ENCODE data around the gene LRRC31. TPM values are rescaled to one million over a fixed set of nuclear protein-coding genes. Genes with fewer than 3 reads are reported as not detected.

LRRC31 gene
- total RNA-seq, 2 experiments from 2014 or later, result not detected

DNA sequence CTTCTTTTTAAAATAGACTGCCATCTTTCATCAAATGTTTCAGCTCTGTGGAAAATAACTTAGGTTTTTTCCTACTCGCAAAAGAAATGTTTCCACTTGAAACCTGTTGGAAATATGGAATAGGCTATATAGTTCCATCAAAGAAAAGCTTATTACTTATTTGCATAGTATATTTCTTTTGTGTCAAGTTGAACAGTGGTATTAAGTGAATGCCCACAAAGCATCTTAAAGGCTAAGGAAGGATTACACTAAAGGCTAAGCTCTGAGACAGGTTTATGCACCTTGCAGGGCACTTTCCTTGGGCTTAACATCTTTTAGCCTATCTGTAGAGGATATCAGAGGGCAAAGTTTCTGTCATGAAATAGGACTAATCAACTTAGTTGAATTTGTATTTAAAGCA lies 41.5 kb upstream of the LRRC31 start, which contains the start of gene SAMD7:
Gene SAMD7 (plus strand): TSS at position 301 of the 400 bp plus-strand sequence. CDS start 7,927 bp downstream, outside the sequence.
- no peak for ATAC-seq (ENCODE audit: poor library complexity)
- TF ChIP-seq, protein P1, sequence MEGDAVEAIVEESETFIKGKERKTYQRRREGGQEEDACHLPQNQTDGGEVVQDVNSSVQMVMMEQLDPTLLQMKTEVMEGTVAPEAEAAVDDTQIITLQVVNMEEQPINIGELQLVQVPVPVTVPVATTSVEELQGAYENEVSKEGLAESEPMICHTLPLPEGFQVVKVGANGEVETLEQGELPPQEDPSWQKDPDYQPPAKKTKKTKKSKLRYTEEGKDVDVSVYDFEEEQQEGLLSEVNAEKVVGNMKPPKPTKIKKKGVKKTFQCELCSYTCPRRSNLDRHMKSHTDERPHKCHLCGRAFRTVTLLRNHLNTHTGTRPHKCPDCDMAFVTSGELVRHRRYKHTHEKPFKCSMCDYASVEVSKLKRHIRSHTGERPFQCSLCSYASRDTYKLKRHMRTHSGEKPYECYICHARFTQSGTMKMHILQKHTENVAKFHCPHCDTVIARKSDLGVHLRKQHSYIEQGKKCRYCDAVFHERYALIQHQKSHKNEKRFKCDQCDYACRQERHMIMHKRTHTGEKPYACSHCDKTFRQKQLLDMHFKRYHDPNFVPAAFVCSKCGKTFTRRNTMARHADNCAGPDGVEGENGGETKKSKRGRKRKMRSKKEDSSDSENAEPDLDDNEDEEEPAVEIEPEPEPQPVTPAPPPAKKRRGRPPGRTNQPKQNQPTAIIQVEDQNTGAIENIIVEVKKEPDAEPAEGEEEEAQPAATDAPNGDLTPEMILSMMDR (IDR thresholded peaks at IDR 0.05), result no peak
- H3K27ac ChIP-seq (ENCODE audit: low read depth in 1 of 2, low read length in 2 of 2), result no peak within 1 kb of the TSS
- intact Hi-C loops (cut with DNase I, micrococcal nuclease), result no loop called here
- ChIA-PET POLR2A (no interaction called here), CTCF (no interaction called here)
- no peaks in the 10 kb centered on the region for H3K36me3 Mint-ChIP-seq (ENCODE audit: low read depth)
- no peaks in the 10 kb centered on the region for H3K9me3 Mint-ChIP-seq
- H3K36me3 ChIP-seq (ENCODE audit: insufficient read depth, low read length), result no peaks in the 10 kb centered on the region
- H3K4me1 Mint-ChIP-seq (ENCODE audit: low read depth), result no peaks in the 10 kb centered on the region
- H3K27me3 Mint-ChIP-seq, result no peaks in the 10 kb centered on the region
- no peak for DNase-seq
- no peak within 1 kb of the TSS for H3K4me3 Mint-ChIP-seq
- H3K27ac Mint-ChIP-seq, result no peak within 1 kb of the TSS
- no peaks in the 10 kb centered on the region for H3K4me1 ChIP-seq (ENCODE audit: insufficient read depth, low read length)
- no peak within 1 kb of the TSS for H3K4me3 ChIP-seq (ENCODE audit: low read length)
- no peaks in the 10 kb centered on the region for H3K27me3 ChIP-seq (ENCODE audit: control insufficient read depth in 1 of 2, insufficient read depth in 2 of 2, low read length in 2 of 2)
- H3K9me3 ChIP-seq (ENCODE audit: control insufficient read depth in 1 of 2, insufficient read depth in 1 of 2, low read length in 2 of 2), result no peaks in the 10 kb centered on the region

DNA sequence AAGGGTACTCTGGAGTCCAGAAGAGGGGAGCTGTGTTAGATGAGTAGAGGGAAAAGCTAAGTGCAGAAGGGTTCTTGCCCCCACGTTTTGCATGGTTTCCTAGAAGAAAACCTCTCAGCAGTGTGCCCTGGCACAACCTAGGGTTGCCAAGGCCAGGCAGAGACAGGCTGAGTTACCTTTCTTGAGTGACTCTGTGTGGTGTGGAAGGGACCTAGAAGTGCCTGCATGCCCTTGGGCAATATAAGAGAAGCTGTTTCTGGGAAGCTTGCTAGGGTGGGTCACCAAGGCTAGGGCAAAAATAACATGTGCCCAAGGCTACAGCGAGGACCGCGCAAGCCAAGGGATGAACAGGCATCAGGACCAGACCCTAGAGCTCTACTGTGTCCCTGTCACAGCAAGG lies 38.2 kb upstream of the LRRC31 start:
- Mint-ChIP-seq H3K27ac (no peak overlapping the region), H3K4me3 (no peak overlapping the region), H3K9me3 (no peaks in the 10 kb centered on the region), H3K27me3 (no peaks in the 10 kb centered on the region), H3K36me3 (ENCODE audit: low read depth) (no peaks in the 10 kb centered on the region), H3K4me1 (ENCODE audit: low read depth) (no peaks in the 10 kb centered on the region)
- Histone ChIP-seq H3K27me3 (ENCODE audit: control insufficient read depth in 1 of 2, insufficient read depth in 2 of 2, low read length in 2 of 2) (no peaks in the 10 kb centered on the region), H3K4me1 (ENCODE audit: insufficient read depth, low read length) (no peaks in the 10 kb centered on the region), H3K9me3 (ENCODE audit: control insufficient read depth in 1 of 2, insufficient read depth in 1 of 2, low read length in 2 of 2) (peaks cover 0 to 1% of the 10 kb centered on the region in 2 experiments), H3K27ac (ENCODE audit: low read depth in 1 of 2, low read length in 2 of 2) (no peak overlapping the region), H3K36me3 (ENCODE audit: insufficient read depth, low read length) (no peaks in the 10 kb centered on the region), H3K4me3 (ENCODE audit: low read length) (no peak overlapping the region)
- ChIA-PET CTCF (no interaction called here), POLR2A (no interaction called here)
- ATAC-seq (ENCODE audit: poor library complexity) (no peak), DNase-seq (no peak)
- intact Hi-C loops (cut with DNase I, micrococcal nuclease), result no loop called here
- TF ChIP-seq, protein P1 (IDR thresholded peaks at IDR 0.05), result no peak

DNA sequence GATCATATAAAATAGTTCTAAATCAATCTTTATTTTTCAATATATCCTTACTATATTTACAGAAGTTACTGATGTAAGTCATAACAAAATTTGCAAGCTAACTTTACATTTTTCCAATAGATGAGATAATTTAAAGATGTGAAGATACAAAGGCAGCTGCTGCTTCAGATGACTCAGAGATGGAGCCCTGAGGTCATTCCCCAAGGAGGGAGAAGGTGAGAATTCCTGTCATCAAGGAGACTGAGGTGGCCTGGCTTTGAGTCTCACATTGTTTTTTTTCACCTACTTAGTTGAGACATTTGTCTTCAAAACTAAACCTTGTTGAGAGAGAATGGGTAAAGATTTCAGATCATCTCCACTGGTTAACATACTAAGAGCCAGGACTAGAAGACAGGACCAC lies 37.7 kb upstream of the LRRC31 start:
- H3K9me3 Mint-ChIP-seq, result no peaks in the 10 kb centered on the region
- intact Hi-C loops (cut with DNase I, micrococcal nuclease), result no loop called here
- ATAC-seq (ENCODE audit: poor library complexity), result no peak
- H3K4me1 ChIP-seq (ENCODE audit: insufficient read depth, low read length), result no peaks in the 10 kb centered on the region
- H3K4me1 Mint-ChIP-seq (ENCODE audit: low read depth), result no peaks in the 10 kb centered on the region
- H3K27ac ChIP-seq (ENCODE audit: low read depth in 1 of 2, low read length in 2 of 2), result no peak overlapping the region
- H3K9me3 ChIP-seq (ENCODE audit: control insufficient read depth in 1 of 2, insufficient read depth in 1 of 2, low read length in 2 of 2), result peaks cover 2 to 3% of the 10 kb centered on the region in 2 experiments
- H3K4me3 Mint-ChIP-seq, result no peak overlapping the region
- no peak overlapping the region for H3K4me3 ChIP-seq (ENCODE audit: low read length)
- POLR2A ChIA-PET, result no interaction called here
- CTCF ChIA-PET, result no interaction called here
- no peaks in the 10 kb centered on the region for H3K36me3 ChIP-seq (ENCODE audit: insufficient read depth, low read length)
- H3K27me3 Mint-ChIP-seq, result no peaks in the 10 kb centered on the region
- no peak for DNase-seq
- no peak overlapping the region for H3K27ac Mint-ChIP-seq
- no peaks in the 10 kb centered on the region for H3K27me3 ChIP-seq (ENCODE audit: control insufficient read depth in 1 of 2, insufficient read depth in 2 of 2, low read length in 2 of 2)
- TF ChIP-seq, protein P1 (IDR thresholded peaks at IDR 0.05), result no peak
- H3K36me3 Mint-ChIP-seq (ENCODE audit: low read depth), result no peaks in the 10 kb centered on the region

All from CD4-positive, alpha-beta T cell (primary cell).